ACHN (cell line): ENCODE data around the gene PPP1R13L.

Source experiments
- DNase-seq: peaks from one replicate; pipeline ENCODE4 v3.0.0-alpha.2; 2015
- in situ Hi-C: cut with HindIII; loops from 2 replicates; pipeline ENCODE4 v1.10.0; 2017; ENCODE audit warnings: low sequenced_read_pairs, low pct_ligation_motif_present, low pct_unique_long_range_greater_than_20kb

Gene PPP1R13L

GRCh38 chr19:45333609-45334303 lies 71.1 kb downstream of the PPP1R13L start:
- no peak for DNase-seq
- in situ Hi-C loops: no loop called here

DNA sequence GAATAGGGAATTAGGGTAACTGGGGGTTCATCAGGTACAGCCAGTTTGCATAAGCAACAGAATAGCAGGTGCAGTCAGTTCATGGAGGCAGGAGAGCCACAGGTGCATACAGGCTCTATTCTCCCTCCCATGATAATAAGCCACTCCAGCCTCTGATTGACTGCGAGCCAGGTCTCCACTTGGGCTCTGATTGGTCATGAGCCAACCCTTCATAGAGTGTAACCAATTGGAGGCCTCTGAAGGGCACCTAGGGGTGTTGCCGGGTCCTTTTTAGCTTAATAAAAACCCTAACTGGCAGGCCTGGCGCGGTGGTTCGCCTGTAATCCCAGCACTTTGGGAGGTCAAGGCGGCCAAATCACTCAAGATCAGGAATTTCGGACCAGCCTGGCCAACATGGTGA lies 73.5 kb downstream of the PPP1R13L start:
- in situ Hi-C loops: no loop called here
- DNase-seq: no peak
